DLD1 (cell line): Measurements from ENCODE around the gene HCRTR2.
"Not testable (repeated sequence)": the region's sequence is repeated elsewhere in the genome, so short reads cannot be mapped to it uniquely, and the experiment has no call there.

Experiments
- in situ Hi-C: cut with HindIII; loops from 2 replicates; pipeline ENCODE4 v1.10.0; 2017; ENCODE audit warnings: low sequenced_read_pairs

The HCRTR2 gene

GRCh38 chr6:55212156-55212555, 37.8 kb downstream of the HCRTR2 start:
- in situ Hi-C loops: no loop called here

- in situ Hi-C loops: no loop called here
Measured at GRCh38 chr6:55220961-55221360, 46.6 kb downstream of the HCRTR2 start.

- in situ Hi-C loops: no loop called here
Measured at GRCh38 chr6:55227862-55228261, 53.5 kb downstream of the HCRTR2 start.

- in situ Hi-C loops: no loop called here
Measured at GRCh38 chr6:55239099-55239498, 64.8 kb downstream of the HCRTR2 start.

GRCh38 chr6:55240975-55241605, 66.8 kb downstream of the HCRTR2 start:
- in situ Hi-C loops: not testable (repeated sequence)

GRCh38 chr6:55250400-55250799, 76.1 kb downstream of the HCRTR2 start:
- in situ Hi-C loops: no loop called here

- in situ Hi-C loops: no loop called here
Measured at GRCh38 chr6:55255113-55255512, 80.8 kb downstream of the HCRTR2 start.

- in situ Hi-C loops: no loop called here
Measured at GRCh38 chr6:55260181-55260580, 85.9 kb downstream of the HCRTR2 start.

GRCh38 chr6:55265409-55266114, 91.2 kb downstream of the HCRTR2 start:
- in situ Hi-C loops: no loop called here

GRCh38 chr6:55266896-55267295, 92.6 kb downstream of the HCRTR2 start:
- in situ Hi-C loops: no loop called here

GRCh38 chr6:55276745-55277530, 102.6 kb downstream of the HCRTR2 start:
- in situ Hi-C loops: no loop called here

GRCh38 chr6:55277646-55278045, 103.3 kb downstream of the HCRTR2 start:
- in situ Hi-C loops: no loop called here

- in situ Hi-C loops: no loop called here
Measured at GRCh38 chr6:55281215-55281614, 106.9 kb downstream of the HCRTR2 start.

GRCh38 chr6:55282115-55282514, 107.8 kb downstream of the HCRTR2 start:
- in situ Hi-C loops: no loop called here

- in situ Hi-C loops: no loop called here
Measured at GRCh38 chr6:55286824-55287223, 112.5 kb downstream of the HCRTR2 start.

- in situ Hi-C loops: no loop called here
Measured at GRCh38 chr6:55290736-55291135, 116.4 kb downstream of the HCRTR2 start.

- in situ Hi-C loops: no loop called here
Measured at GRCh38 chr6:55293116-55293515, 118.8 kb downstream of the HCRTR2 start.

GRCh38 chr6:55297214-55297613, 122.9 kb downstream of the HCRTR2 start:
- in situ Hi-C loops: not testable (repeated sequence)

- in situ Hi-C loops: no loop called here
Measured at GRCh38 chr6:55299286-55299985, 125.1 kb downstream of the HCRTR2 start.

GRCh38 chr6:55304747-55305146, 130.4 kb downstream of the HCRTR2 start:
- in situ Hi-C loops: no loop called here

GRCh38 chr6:55319961-55320695, 145.8 kb downstream of the HCRTR2 start:
- in situ Hi-C loops: no loop called here
